GM18505 (cell line): ENCODE measurements around the gene BICD1.

Experiments
- ATAC-seq: cut with Tn5 transposase; IDR thresholded peaks from one replicate; pipeline ENCODE4 v1.9.1; 2021; ENCODE audit not compliant: unreplicated experiment
- POLR2A ChIP-seq: IDR thresholded peaks from 4 replicates; pipeline ENCODE4 v1.6.1; 2011; ENCODE audit warnings: borderline replicate concordance; ENCODE audit not compliant: insufficient read depth, insufficient read length; ENCODE audit errors: extremely low read depth

The BICD1 gene

DNA sequence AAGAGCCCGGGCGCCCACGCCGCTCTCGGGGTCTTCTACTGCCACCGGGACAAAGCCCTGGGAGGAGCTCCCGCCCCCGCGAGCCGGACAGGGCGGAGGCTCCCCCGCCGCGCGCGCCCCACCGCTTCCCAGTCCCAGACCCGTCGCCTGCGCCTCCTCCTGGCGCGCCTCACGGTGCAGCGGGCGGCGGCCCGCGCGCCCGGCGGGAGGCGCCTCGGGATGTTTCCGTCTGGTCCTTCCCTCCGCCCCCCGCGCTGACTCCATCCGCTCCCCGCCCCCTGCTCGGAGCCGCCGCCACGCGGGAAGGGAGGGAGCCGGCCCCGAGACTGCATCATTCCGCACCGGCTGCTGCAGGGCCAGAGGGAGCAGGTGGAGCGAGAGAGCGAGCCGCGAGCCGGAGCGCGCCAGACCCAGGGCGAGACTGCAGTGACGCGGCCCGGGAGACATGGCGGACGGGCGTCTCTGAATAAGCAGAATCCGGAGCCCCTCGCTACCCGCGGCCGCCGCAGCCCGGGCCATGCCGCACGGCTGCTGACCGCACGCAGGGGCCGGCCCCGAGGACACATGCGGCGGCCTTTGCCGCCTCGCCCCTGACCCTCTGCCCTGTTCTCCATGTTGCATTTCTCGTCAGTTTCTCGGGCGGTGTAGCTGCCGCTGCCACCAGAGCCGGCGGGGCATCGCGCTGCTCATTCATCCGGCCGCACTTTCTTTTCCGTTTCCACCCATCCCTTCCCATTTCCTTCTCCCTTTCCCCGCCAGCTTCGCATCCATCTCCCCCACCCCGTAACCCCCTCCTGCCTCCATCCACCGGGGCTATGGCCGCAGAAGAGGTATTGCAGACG is at the start of gene BICD1:
BICD1 (plus strand) TSS at position 331 of the 842 bp plus-strand sequence; CDS start at position 816, 485 bp downstream.
- TF ChIP-seq POLR2A = peak; percentile 79
- ATAC-seq = peak; percentile 80

DNA sequence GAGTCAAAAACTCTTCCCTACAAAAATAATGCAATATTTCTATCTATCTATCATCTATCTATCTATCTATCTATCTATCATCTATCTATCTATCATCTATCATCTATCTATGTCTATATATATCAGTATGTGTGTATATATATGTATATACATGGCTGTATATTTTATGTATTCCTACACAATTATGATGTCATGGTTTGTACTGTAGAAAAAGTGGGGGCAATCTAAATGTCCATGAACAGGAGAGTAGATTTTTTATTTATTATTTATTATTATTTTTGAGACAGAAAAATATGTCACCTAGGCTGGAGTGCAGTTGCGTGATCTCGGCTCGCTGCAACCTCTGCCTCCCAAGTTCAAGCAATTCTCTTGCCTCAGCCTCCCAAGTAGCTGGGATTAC is 45.6 kb upstream of the BICD1 start:
- no peak for ATAC-seq

DNA sequence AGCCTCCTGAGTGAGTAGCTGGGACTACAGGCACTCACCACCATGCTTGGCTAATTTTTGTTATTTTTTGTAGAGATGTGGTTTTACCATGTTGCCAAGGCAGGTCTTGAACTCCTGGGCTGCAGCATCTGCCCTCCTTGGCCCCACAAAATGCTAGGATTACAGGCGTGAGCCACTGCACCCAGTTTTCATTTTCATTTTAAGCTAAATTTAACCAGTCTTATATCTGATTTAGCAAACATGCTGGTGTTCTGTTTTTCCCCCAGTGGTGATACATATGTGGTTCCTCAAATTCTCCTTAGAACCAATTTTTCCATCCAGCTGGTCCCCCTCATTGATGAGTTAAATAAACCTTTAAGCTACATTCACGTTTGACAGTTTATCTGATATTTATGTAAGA is 43.8 kb upstream of the BICD1 start:
- ATAC-seq = no peak
- no peak for TF ChIP-seq POLR2A

More for the DNA sequence above, 45.6 kb upstream of the BICD1 start:
- TF ChIP-seq POLR2A = no peak

DNA sequence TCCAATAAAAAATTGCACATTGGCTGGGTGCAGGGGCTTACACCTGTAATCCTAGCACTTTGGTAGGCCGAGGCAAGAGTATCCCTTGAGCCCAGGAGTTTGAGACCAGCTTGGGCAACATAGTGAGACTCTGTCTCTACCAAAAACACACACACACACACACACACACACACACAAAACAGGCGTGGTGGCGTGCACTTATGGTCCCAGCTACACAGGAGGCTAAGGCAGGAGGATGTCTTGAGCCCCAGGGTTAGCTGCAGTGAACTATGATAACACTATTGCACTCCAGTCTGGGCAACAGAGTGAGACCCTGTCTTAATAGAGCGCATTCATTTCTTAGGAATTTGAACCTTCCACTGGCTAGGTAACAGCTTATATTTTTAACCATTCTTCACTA is 42.9 kb upstream of the BICD1 start:
- no peak for ATAC-seq
- no peak for TF ChIP-seq POLR2A

DNA sequence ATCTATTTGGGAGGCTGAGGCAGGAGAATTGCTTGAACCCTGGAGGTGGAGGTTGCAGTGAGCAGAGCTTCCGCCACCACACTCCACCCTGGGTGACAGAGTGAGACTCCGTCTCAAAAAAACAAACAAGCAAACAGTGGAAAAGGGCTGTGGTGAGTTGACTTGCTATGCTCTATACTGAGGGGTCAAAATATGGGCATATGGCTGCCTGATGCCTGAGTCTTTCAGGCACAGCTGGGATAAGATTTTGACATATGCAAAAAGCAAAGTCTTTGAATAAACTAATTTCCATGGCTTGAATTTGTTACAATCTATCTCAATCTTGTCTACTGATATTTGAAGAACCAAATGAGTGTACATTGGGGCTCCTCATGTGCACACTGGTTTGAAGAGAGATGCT is 40.4 kb upstream of the BICD1 start:
- ATAC-seq = no peak
- TF ChIP-seq POLR2A = no peak

DNA sequence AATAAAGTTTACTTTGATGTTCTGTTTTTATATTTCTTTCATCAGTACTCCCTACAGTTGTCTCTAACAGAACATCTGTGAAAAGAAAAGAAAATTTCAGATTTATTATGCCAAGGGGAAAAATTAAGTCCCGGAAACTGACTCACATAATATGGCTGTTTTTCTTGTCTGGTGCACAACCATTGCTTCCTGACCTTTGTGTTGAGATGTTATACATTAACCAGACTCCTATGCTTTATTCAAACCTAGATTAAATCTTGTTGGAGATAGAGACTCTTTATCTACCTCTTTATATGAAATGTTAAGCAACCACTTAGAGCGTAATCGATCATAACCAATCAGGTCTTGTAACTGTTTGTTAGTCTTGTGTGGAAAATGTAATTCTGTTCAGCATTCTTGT is 37.6 kb upstream of the BICD1 start:
- no peak for TF ChIP-seq POLR2A
- no peak for ATAC-seq

DNA sequence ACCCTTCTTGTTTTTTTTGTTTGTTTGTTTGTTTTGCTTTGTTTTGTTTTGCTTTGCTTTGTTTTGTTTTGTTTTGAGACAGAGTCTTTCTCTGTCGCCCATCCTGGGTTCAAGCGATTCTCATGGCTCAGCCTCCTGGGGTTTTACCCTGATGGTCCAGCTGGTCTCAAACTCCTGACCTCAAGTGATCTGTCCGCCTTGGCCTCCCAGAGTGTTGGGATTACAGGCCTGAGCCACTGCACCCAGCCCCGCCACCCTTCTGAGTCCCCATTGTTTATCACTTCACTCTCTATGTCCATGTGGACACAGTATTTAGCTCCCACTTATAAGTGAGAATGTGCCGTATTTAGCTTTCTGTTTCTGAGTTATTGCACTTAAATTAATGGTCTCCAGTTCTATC is 36.9 kb upstream of the BICD1 start:
- ATAC-seq = no peak
- TF ChIP-seq POLR2A = no peak

DNA sequence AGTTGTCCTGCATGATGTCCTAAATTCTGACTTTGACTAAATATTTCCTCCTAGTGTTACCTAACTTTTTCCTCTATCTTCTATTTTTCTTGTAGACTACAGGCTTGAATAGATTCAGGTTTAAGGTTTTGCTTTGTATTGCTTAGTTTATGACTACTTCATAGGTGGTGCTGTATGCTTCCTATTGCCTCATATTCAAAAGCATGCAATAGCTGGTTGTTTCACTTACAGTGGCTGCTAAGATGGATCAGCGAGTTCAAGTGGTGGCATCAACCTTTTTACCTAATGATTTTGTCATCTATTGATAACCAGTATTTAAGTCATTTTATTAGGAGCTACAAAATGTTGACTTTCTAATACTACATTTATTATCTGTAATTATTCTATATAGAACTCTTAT is 36.3 kb upstream of the BICD1 start:
- no peak for ATAC-seq
- no peak for TF ChIP-seq POLR2A

DNA sequence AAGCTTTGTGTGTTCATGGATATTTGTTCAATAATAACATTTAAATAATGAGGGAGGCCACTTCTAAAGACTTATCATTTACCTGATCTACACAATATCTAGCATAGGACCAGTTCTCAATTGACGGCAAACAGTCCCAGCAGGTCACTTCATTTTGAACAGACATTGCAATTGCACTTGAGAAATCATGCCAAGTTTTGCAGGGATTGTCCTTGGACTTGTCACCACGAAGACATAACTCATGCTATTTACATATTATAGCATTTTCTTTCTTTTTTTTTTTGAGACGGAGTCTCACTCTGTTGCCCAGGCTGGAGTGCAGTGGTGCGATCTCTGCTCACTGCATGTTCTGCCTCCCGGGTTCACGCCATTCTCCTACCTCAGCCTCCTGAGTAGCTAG is 34.5 kb upstream of the BICD1 start:
- no peak for ATAC-seq
- TF ChIP-seq POLR2A = no peak

DNA sequence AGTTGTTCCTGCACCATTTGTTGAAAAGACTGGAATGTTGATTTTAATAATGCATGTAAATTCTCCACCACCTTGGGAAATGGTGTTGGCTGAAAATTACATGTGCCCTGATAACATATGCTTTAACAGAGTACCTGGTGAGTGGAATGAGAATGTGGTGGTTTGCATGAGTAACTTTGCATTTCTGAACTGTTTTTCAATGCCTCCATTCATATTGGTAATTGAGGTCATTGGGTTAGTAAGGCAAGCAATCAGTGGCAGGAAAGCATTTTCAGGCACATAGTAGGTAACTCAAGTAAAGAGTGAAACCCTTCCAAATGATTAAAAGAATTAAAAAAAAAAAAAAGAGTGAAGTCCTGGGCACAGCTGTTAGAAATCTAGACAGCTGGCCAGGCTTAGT is 32.2 kb upstream of the BICD1 start:
- no peak for TF ChIP-seq POLR2A
- no peak for ATAC-seq

DNA sequence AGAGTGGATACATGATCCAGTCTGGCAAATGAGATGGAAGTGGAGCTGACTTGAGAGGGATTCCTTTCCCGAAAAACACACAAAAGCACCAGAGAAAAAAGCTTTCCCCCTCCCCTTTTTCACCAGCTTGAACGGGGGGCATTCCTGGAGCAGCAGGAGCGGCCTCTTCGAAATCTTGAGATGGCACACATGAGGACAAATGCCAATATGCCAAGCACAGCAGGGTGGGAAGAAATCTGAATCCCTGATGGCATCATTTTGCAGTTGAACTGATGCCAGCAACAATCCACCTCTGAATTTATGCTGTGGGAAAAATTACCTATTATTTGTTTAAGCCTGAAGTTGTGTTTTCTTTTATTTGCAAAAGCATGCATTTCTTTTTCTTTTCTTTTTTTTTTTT is 29.7 kb upstream of the BICD1 start:
- TF ChIP-seq POLR2A = no peak
- no peak for ATAC-seq

DNA sequence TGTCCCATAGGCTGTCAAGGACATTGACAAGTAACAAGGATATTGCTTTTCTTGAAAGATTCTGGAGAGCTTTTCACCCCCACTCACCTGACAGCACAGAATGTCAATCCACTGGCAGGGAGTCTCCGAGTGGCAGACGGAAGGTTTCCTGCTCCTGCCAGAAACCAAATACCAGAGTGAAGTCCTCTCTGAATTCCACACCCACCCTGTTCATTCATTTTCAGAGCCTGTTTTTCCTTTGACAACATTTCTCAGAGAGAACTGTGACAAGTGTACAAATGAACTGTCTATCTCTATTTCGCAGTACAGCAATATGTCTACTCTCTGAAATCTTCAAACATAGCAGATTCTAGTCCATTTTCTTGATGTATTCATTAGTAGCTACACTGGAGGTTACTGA is 26.2 kb upstream of the BICD1 start:
- ATAC-seq = no peak
- TF ChIP-seq POLR2A = no peak

DNA sequence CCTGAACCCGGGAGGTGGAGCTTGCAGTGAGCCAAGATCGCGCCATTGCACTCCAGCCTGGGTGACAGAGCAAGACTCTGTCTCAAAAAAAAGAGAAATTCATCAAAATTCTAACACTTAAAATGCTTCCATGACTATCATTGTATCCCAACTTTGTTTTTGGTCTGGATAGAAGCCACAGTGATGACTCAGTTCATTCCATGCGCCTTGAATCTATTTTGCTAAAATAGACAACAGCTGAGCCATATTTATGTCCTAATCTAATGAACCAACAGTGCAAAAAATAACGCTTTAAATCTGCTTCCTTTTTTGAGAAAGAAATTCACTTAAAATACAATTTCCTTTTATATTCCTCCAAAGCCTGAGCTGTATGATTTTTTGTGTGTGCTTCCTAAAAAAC is 23.2 kb upstream of the BICD1 start:
- no peak for TF ChIP-seq POLR2A
- ATAC-seq = no peak

DNA sequence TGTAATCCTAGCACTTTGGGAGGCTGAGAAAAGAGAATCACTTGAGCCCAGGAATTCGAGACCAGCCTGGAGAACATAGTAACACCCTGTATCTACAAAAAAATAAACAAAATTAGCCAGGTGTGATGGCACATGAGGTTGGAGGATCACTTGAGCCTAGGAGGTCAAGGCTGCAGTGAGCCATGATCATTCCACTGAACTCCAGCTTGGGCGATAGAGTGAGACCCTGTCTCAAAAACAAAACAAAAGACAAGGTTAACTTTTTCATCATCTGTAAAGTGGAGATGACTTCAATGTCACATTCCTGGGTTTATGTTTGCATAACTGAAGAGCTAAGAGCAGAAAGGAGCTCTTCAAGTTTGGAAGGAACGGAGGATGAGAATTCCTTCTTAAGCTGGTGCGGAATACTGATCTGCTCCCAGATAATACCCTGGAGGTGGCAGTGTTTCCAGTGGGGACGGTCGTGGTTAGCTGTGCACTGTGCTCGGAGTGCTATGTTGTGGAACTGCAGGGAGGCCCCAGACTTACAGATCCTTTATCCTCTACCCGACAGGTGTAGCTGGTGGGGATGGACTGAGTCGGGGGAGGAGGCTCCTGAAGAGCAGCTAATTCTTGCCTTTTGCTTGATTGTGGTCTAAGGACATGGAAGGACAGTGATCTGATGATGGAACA is 22.5 kb upstream of the BICD1 start:
- no peak for TF ChIP-seq POLR2A
- ATAC-seq = no peak

DNA sequence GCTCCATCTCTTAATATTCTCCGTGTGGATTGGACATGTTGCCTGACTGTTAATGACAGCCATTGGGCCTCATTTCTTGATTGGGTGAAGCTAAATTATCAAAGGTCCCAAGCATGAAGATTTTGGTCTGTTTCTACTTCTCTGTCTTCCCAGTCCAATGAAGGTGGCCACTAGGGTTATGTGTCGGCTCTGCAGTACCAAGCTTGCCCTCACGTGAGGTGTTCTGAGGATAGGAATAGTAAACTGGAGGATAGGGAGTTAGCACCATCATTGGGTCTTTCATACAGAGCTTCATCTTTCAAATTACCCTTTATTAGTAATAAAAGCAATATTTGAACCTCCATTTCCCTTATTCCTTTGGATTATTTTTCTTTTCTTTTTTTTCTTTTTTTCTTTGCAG is 21.9 kb upstream of the BICD1 start:
- no peak for ATAC-seq
- no peak for TF ChIP-seq POLR2A

DNA sequence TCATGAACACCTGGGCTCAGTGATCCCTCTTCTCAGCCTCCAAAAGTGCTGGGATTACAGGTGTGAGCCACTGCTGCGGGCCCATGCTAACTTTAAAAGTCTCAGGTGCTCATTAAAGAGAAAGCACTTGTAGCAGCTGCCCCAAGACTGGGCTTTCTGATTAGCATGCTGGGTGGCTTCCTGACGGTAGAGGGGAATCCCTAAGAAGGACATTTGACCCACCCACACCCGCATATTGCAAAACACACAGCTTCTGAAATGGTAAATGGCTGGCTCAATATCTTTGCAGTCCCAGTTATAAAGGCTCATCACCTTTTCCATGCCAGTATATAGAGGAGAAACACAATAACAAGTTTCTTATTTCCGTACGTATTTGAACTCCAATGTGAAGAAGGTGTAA is 19.3 kb upstream of the BICD1 start:
- no peak for TF ChIP-seq POLR2A

More for the DNA sequence above, 19.3 kb upstream of the BICD1 start:
- ATAC-seq = no peak
